A549 (cell line): ENCODE results near the gene MROH9. TPM values are rescaled to one million over a fixed set of nuclear protein-coding genes. Genes with fewer than 3 reads are reported as not detected.

Experiments
- ATAC-seq, 2 experiments: fragments of 200-7000 bp in 1 of 2; fragments of >200 bp in 1 of 2; cut with Nextera tagmentation in 1 of 2; cut with Tn5 transposase in 1 of 2; 3 replicates each; pipeline versions ENCODE4 v1.8.0 to v1.9.1; 2018 to 2020; ENCODE audit warnings: mild to moderate bottlenecking in 1 of 2, moderate library complexity in 1 of 2
- CTCF ChIA-PET: fragments of 300-600 bp; sonication (Branson Sonifier 250); formaldehyde crosslinking; extraction: SDS; loops from one replicate; lab custom pipeline; 2021; ENCODE audit warnings: antibody characterized with exemption, inconsistent platforms; lab: Yijun Ruan, JAX
- POLR2A ChIA-PET: fragments of 350-600 bp; formaldehyde crosslinking; extraction: SDS; loops from one replicate; lab custom pipeline; 2021; ENCODE audit warnings: antibody characterized with exemption, inconsistent platforms; lab: Yijun Ruan, JAX
- DNase-seq, 2 experiments: peaks; one replicate each; pipeline versions ENCODE4 v3.0.0 to v3.0.0-alpha.2; 2011 to 2016; ENCODE audit warnings: low read depth in 1 of 2, low spot score in 1 of 2
- FAIRE-seq: peaks from 2 replicates; lab custom pipeline; 2011; peaks lifted over from hg19 to GRCh38; lab: Jason Lieb, UNC
- H3K27ac ChIP-seq, 2 experiments: fragments of >200 bp; sonication (Bioruptor Twin); formaldehyde crosslinking; 3 replicates each; pipeline ENCODE4 v1.5.1; 2016 to 2017
- H3K4me1 ChIP-seq: fragments of >200 bp; sonication (Bioruptor Twin); formaldehyde crosslinking; 3 replicates; pipeline ENCODE4 v1.6.1; 2016
- H3K4me2 ChIP-seq: fragments of >200 bp; sonication (Bioruptor Twin); formaldehyde crosslinking; 3 replicates; pipeline ENCODE4 v1.6.1; 2016
- H3K4me3 ChIP-seq: fragments of >200 bp; sonication (Bioruptor Twin); formaldehyde crosslinking; 3 replicates; pipeline ENCODE4 v1.5.1; 2016
- H3K9me3 ChIP-seq: fragments of >200 bp; sonication (Bioruptor Twin); formaldehyde crosslinking; 3 replicates; pipeline ENCODE4 v1.6.1; 2016
- CHD4 ChIP-seq: fragments of 200-600 bp; sonication (generic); IDR thresholded peaks from 2 replicates; pipeline ENCODE4 v1.6.1; 2016; ENCODE audit warnings: antibody characterized with exemption, mild to moderate bottlenecking, borderline replicate concordance
- EHF ChIP-seq: fragments of 250-450 bp; sonication (Bioruptor Pico); IDR thresholded peaks from 2 replicates; pipeline ENCODE4 v1.5.0; 2020; ENCODE audit warnings: mild to moderate bottlenecking
- EHMT2 ChIP-seq: fragments of 200-600 bp; sonication (generic); IDR thresholded peaks from 2 replicates; pipeline ENCODE4 v1.6.1; 2016; ENCODE audit warnings: antibody characterized with exemption, low read depth, mild to moderate bottlenecking, moderate library complexity
- ESRRA ChIP-seq: fragments of 150-350 bp; IDR thresholded peaks from 2 replicates; pipeline ENCODE4 v1.6.1; 2014; ENCODE audit warnings: mild to moderate bottlenecking, low read length, borderline replicate concordance
- FOSB ChIP-seq: fragments of 250-450 bp; sonication (Bioruptor Pico); IDR thresholded peaks from 2 replicates; pipeline ENCODE4 v1.5.0; 2020; ENCODE audit warnings: mild to moderate bottlenecking, moderate library complexity
- GATA3 ChIP-seq: IDR thresholded peaks from 2 replicates; pipeline ENCODE4 v1.6.1; 2012; ENCODE audit warnings: borderline replicate concordance
- HDAC2 ChIP-seq: fragments of 200-600 bp; sonication (generic); IDR thresholded peaks from 2 replicates; pipeline ENCODE4 v1.6.1; 2016
- HOXB5 ChIP-seq: fragments of 250-450 bp; sonication (Bioruptor Pico); IDR thresholded peaks from 2 replicates; pipeline ENCODE4 v1.5.0; 2020; ENCODE audit warnings: mild to moderate bottlenecking, moderate library complexity
- MAFK ChIP-seq: fragments of 450-650 bp; IDR thresholded peaks from 2 replicates; pipeline ENCODE4 v1.6.1; 2014; ENCODE audit not compliant: partially characterized antibody
- MYC ChIP-seq: IDR thresholded peaks from 2 replicates; pipeline ENCODE4 v1.6.1; 2012; ENCODE audit warnings: mild to moderate bottlenecking, inconsistent platforms, low read length, improper control_type of control experiment, borderline replicate concordance
- NFE2L2 ChIP-seq: fragments of 150-350 bp; conservative IDR thresholded peaks from 2 replicates; pipeline ENCODE4 v1.6.1; 2014; ENCODE audit warnings: low read length
- RAD21 ChIP-seq, 2 experiments: fragments of >200 bp in 1 of 2; sonication (Bioruptor Twin) in 1 of 2; formaldehyde crosslinking in 1 of 2; IDR thresholded peaks in 1 of 2; conservative IDR thresholded peaks in 1 of 2; 2 replicates in 1 of 2; 3 replicates in 1 of 2; pipeline ENCODE4 v1.6.1; 2012 to 2018; ENCODE audit warnings: inconsistent platforms in 1 of 2
- RARB ChIP-seq: fragments of 250-450 bp; sonication (Bioruptor Pico); IDR thresholded peaks from 2 replicates; pipeline ENCODE4 v1.8.0; 2021; ENCODE audit warnings: mild to moderate bottlenecking, moderate library complexity
- RNF2 ChIP-seq: fragments of 200-600 bp; sonication (generic); IDR thresholded peaks from 2 replicates; pipeline ENCODE4 v1.6.1; 2016; ENCODE audit warnings: low read depth, mild to moderate bottlenecking, antibody characterized with exemption, moderate library complexity, borderline replicate concordance
- SMC3 ChIP-seq: fragments of >200 bp; sonication (Bioruptor Twin); formaldehyde crosslinking; IDR thresholded peaks from 3 replicates; pipeline ENCODE4 v1.6.1; 2018; ENCODE audit warnings: inconsistent platforms
- SREBF2 ChIP-seq: fragments of 450-650 bp; IDR thresholded peaks from 2 replicates; pipeline ENCODE4 v1.6.1; 2014; ENCODE audit warnings: mild to moderate bottlenecking, moderate library complexity
- TFCP2L1 ChIP-seq: fragments of 250-450 bp; sonication (Bioruptor Pico); IDR thresholded peaks from 2 replicates; pipeline ENCODE4 v1.5.0; 2021; ENCODE audit warnings: mild to moderate bottlenecking
- ZC3H11A ChIP-seq: fragments of 450-650 bp; IDR thresholded peaks from 2 replicates; pipeline ENCODE4 v1.6.1; 2014; ENCODE audit warnings: antibody characterized with exemption, mild to moderate bottlenecking
- ZNF302 ChIP-seq: fragments of 250-450 bp; sonication (Bioruptor Pico); IDR thresholded peaks from 2 replicates; pipeline ENCODE4 v1.9.0; 2021; ENCODE audit warnings: inconsistent platforms, mild to moderate bottlenecking, moderate library complexity
- ZSCAN20 ChIP-seq: fragments of 250-450 bp; sonication (Bioruptor Pico); IDR thresholded peaks from 2 replicates; pipeline ENCODE4 v1.8.0; 2022; ENCODE audit warnings: mild to moderate bottlenecking, moderate library complexity
- WGBS: methylation state at CpG from one replicate; pipeline ENCODE4 v1.1.6; 2017; ENCODE audit errors: missing lambda C conversion rate; 5-methylcytosine and 5-hydroxymethylcytosine counted together
- polyA plus RNA-seq, 4 experiments: library from polyadenylated mRNA; depleted of rRNA in 3 of 4; stranded (reverse); fragments of >200 nt; fragmentation: RNase III in 1 of 4; extraction: RNeasy Plus Mini Kit Qiagen cat#74134 plus additional on column Dnase treatment in 1 of 4; gene quantifications; 2 replicates in 3 of 4; 3 replicates in 1 of 4; pipeline ENCODE4 v1.2.3, GENCODE V29; 2011 to 2017
- TF ChIP-seq, protein P1 (sequence below): IDR thresholded peaks from 2 replicates; pipeline ENCODE4 v1.6.1; 2012
- TF ChIP-seq, protein P2 (sequence below): fragments of 200-600 bp; sonication (generic); IDR thresholded peaks from 2 replicates; pipeline ENCODE4 v1.6.1; 2016; ENCODE audit warnings: antibody characterized with exemption, mild to moderate bottlenecking, moderate library complexity

Gene MROH9
- polyA plus RNA-seq, 2 of the 4 experiments (the other 2 are of a cell fraction) = not detected

DNA sequence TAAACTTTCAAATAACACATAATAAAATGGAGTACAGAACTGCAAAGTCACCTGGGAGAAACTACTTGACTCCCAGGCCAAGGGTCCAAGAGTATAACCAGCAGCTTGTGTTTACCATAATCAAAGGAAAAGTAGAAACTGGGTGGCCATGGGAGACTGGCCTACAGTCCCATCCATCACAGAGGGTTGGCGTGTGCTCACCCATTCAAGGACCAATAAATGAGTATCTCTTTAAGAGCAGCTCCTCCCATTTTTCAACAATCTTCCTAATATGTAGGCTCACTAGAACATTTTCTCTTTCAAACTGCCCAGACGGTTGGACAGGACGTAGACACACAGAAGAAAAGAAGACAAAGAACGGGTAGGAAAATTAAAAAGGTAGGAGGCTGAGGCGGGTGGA, 155.3 kb downstream of the MROH9 start, which contains the start of gene FMO3:
TSS of gene FMO3 (plus strand) at position 302 of the 400 bp plus-strand sequence. CDS start 1,754 bp downstream, outside the sequence.
- Histone ChIP-seq H3K4me2 (no peak within 1 kb of the TSS), H3K4me1 (no peaks in the 10 kb centered on the region), H3K27ac (no peak within 1 kb of the TSS)
- CTCF ChIA-PET = interaction anchor here (0.6 to 2.2 kb wide), 2 partner anchors 10 to 721 kb away, joined by 4 to 12 read pairs; no protein-coding TSS in a partner anchor
- TF ChIP-seq, protein P1, sequence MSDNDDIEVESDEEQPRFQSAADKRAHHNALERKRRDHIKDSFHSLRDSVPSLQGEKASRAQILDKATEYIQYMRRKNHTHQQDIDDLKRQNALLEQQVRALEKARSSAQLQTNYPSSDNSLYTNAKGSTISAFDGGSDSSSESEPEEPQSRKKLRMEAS = no peak
- TF ChIP-seq ESRRA = no peak
- TF ChIP-seq ZSCAN20 (CRISPR knock-in tag) = no peak
- TF ChIP-seq RAD21 (conservative IDR thresholded peaks at IDR 0.05 in 1 of 2, IDR thresholded peaks at IDR 0.05 in 1 of 2) = no peak
- TF ChIP-seq, all 56 proteins: peak for 0
- POLR2A ChIA-PET = no interaction called here
- H3K4me3 ChIP-seq = no peak within 1 kb of the TSS
- 63% methylated on average over 5 of the region's 5 CpGs for WGBS
- no peak for DNase-seq
- FAIRE-seq = no peak
- ATAC-seq = no peak
- no peaks in the 10 kb centered on the region for H3K9me3 ChIP-seq

DNA sequence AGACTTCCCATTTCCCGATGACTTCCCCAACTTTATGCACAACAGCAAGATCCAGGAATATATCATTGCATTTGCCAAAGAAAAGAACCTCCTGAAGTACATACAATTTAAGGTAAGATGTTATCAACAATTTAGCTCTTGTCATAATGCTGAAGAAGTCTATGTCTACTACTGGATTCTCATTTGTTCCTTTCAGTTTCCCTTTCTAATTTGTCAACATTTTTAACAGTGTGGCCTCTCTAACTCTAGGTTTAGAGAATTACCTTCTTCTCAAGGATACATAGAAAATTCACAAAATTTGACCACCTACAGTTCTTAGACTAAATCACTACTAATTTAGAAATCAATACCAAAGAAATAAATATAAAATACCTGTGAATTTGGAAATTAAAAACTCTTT, 168.5 kb downstream of the MROH9 start:
- Histone ChIP-seq H3K4me2 (no peak overlapping the region), H3K4me1 (no peaks in the 10 kb centered on the region), H3K9me3 (no peaks in the 10 kb centered on the region), H3K27ac (no peak overlapping the region), H3K4me3 (no peak overlapping the region)
- DNase-seq = no peak
- ChIA-PET POLR2A (no interaction called here), CTCF (no interaction called here)
- no peak for FAIRE-seq
- 50% methylated on average over 1 of the region's 1 CpG for WGBS
- ATAC-seq = no peak
- TF ChIP-seq FOSB (no peak), GATA3 (no peak), EHMT2 (no peak), SREBF2 (no peak), RNF2 (no peak), EHF (CRISPR knock-in tag) (no peak), ESRRA (no peak)
- TF ChIP-seq, protein P2, sequence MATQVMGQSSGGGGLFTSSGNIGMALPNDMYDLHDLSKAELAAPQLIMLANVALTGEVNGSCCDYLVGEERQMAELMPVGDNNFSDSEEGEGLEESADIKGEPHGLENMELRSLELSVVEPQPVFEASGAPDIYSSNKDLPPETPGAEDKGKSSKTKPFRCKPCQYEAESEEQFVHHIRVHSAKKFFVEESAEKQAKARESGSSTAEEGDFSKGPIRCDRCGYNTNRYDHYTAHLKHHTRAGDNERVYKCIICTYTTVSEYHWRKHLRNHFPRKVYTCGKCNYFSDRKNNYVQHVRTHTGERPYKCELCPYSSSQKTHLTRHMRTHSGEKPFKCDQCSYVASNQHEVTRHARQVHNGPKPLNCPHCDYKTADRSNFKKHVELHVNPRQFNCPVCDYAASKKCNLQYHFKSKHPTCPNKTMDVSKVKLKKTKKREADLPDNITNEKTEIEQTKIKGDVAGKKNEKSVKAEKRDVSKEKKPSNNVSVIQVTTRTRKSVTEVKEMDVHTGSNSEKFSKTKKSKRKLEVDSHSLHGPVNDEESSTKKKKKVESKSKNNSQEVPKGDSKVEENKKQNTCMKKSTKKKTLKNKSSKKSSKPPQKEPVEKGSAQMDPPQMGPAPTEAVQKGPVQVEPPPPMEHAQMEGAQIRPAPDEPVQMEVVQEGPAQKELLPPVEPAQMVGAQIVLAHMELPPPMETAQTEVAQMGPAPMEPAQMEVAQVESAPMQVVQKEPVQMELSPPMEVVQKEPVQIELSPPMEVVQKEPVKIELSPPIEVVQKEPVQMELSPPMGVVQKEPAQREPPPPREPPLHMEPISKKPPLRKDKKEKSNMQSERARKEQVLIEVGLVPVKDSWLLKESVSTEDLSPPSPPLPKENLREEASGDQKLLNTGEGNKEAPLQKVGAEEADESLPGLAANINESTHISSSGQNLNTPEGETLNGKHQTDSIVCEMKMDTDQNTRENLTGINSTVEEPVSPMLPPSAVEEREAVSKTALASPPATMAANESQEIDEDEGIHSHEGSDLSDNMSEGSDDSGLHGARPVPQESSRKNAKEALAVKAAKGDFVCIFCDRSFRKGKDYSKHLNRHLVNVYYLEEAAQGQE = no peak

DNA sequence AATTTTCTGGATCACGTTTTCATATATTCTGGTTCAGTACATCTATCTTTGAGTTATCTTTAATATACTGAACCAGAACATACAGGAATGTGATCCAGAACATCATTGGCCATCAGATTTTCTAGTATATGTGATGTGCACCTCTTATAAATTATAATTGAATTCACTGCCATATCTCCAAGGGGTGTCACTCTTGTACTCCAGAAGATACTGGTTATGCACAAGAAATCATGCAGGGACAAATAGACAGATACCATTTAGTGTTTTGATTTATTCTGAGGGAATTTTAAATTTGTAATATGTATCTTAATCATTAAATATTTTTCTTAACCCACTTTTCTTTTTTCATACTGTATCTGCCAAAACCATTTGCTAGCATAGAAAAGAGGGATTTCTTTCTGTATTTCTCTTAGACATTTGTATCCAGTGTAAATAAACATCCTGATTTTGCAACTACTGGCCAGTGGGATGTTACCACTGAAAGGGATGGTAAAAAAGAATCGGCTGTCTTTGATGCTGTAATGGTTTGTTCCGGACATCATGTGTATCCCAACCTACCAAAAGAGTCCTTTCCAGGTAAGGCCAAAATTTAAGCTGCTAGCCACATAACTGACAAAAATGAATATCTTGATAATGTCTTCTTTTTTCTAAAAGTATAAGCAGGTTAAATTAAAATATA, 172.1 kb downstream of the MROH9 start:
- FAIRE-seq (no peak), DNase-seq (no peak), ATAC-seq (no peak)
- ChIA-PET POLR2A (no interaction called here), CTCF (no interaction called here)
- Histone ChIP-seq H3K4me1 (no peaks in the 10 kb centered on the region), H3K4me3 (no peak overlapping the region), H3K9me3 (no peaks in the 10 kb centered on the region), H3K4me2 (no peak overlapping the region), H3K27ac (no peak overlapping the region)
- no peak for TF ChIP-seq SMC3
- no peak for TF ChIP-seq SREBF2
- TF ChIP-seq HDAC2 = no peak
- no peak for TF ChIP-seq NFE2L2
- no peak for TF ChIP-seq RARB (CRISPR knock-in tag)
- TF ChIP-seq MAFK = no peak
- no peak for TF ChIP-seq EHF (CRISPR knock-in tag)
- no peak for TF ChIP-seq TFCP2L1
- no peak for TF ChIP-seq CHD4
- no peak for TF ChIP-seq MYC
- no peak for TF ChIP-seq ZNF302
- TF ChIP-seq ZC3H11A = no peak
- no peak for TF ChIP-seq HOXB5 (CRISPR knock-in tag)
- WGBS = 24% methylated on average over 3 of the region's 3 CpGs
